Brain microvascular endothelial cell (primary cell): ENCODE measurements around the gene HAPLN2.

Source experiments
- DNase-seq: peaks from one replicate; pipeline ENCODE4 v3.0.0-alpha.2; 2020
- H3K27ac ChIP-seq: fragments of 250-450 bp; sonication (Bioruptor Pico); 2 replicates; pipeline ENCODE4 v1.5.1; 2020; ENCODE audit warnings: mild to moderate bottlenecking, moderate library complexity
- H3K27me3 ChIP-seq: fragments of 250-450 bp; sonication (Bioruptor Pico); replicated peaks from 2 replicates; pipeline ENCODE4 v1.5.1; 2020; ENCODE audit warnings: mild to moderate bottlenecking
- H3K36me3 ChIP-seq: fragments of 250-450 bp; sonication (Bioruptor Pico); replicated peaks from 2 replicates; pipeline ENCODE4 v1.5.1; 2020; ENCODE audit warnings: mild to moderate bottlenecking
- H3K4me3 ChIP-seq: 2 replicates; pipeline ENCODE4 v1.5.1; 2011; ENCODE audit warnings: low read depth, mild to moderate bottlenecking, control low read depth, low read length, moderate library complexity
- CTCF ChIP-seq: IDR thresholded peaks from 2 replicates; pipeline ENCODE4 v1.5.1; 2011; ENCODE audit warnings: low read depth, mild to moderate bottlenecking, moderate library complexity, low read length, control low read depth, inconsistent platforms; ENCODE audit errors: missing control alignments
- in situ Hi-C: cut with HindIII; loops from 2 replicates; pipeline ENCODE4 v1.10.0; 2017; ENCODE audit warnings: low sequenced_read_pairs, low pct_ligation_motif_present

HAPLN2 gene

GRCh38 chr1:156638189-156638985 is 19.2 kb downstream of the HAPLN2 start:
- Histone ChIP-seq H3K27me3 (peaks cover 67% of the 10 kb centered on the region), H3K36me3 (no peaks in the 10 kb centered on the region), H3K4me3 (no peak overlapping the region), H3K27ac (no peak overlapping the region)
- in situ Hi-C loops, result no loop called here
- DNase-seq, result no peak
- no peak for TF ChIP-seq CTCF

- in situ Hi-C loops, result no loop called here
- Histone ChIP-seq H3K4me3 (no peak overlapping the region), H3K27me3 (peaks cover 76% of the 10 kb centered on the region), H3K36me3 (no peaks in the 10 kb centered on the region), H3K27ac (no peak overlapping the region)
- no peak for DNase-seq
- TF ChIP-seq CTCF, result no peak
These were observed 20.4 kb downstream of the HAPLN2 start for GRCh38 chr1:156639601-156640101.

DNA sequence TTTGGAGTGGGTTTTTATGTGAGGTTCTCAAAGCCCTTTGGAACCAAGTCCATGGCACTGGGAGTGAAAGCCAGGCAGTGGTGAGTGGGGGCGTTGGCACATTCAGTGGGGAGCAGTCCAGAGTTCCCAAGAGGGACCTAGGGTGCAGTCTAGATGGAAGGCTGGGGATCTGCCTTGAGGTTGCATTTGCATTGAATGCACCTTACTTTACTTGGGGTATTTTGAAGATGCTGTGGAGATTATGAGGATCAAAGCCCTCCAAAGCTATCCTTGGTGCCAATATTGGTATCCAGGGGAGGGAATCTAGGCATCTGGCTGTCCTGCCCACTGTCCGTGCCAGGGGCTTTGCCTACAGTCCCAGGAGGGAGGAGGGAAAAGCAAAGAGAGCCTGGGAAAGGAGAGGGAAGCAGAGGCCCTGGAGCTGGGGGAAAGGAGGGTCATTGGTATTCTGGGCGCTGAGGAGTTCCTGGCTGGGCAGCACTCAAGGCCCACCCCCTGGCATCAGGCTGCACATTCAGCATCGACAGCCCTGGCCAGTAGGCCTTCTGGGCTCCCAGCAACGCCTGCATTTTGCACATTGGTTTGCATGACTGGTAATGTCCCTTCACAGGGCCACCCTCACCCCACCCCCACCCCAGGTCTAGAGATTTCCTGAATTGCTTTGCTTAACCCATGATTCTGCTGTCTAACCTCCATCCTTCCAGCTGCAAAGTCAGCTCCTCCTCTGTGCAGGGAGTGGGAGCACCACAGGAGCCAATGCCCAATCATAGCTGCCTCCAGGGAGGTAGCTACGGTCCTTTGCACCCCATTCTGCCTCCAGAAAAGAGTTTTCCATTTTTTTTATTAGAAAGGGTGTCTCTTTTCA is 21.9 kb downstream of the HAPLN2 start:
- Histone ChIP-seq H3K27me3 (peaks cover 84% of the 10 kb centered on the region), H3K36me3 (no peaks in the 10 kb centered on the region), H3K4me3 (no peak overlapping the region), H3K27ac (no peak overlapping the region)
- no peak for TF ChIP-seq CTCF
- in situ Hi-C loops, result no loop called here
- DNase-seq, result no peak

GRCh38 chr1:156641761-156642264 is 22.6 kb downstream of the HAPLN2 start, which contains the start of gene BCAN:
BCAN (plus strand) TSS chr1:156642117; CDS start chr1:156646055, 3,938 bp downstream.
- no peak within 1 kb of the TSS for H3K4me3 ChIP-seq
- TF ChIP-seq CTCF, result no peak
- no peaks in the 10 kb centered on the region for H3K36me3 ChIP-seq
- peaks cover 91% of the 10 kb centered on the region for H3K27me3 ChIP-seq
- H3K27ac ChIP-seq, result no peak within 1 kb of the TSS
- in situ Hi-C loops, result no loop called here
- no peak for DNase-seq

GRCh38 chr1:156642265-156643048 is 23.2 kb downstream of the HAPLN2 start:
- Histone ChIP-seq H3K27me3 (peaks cover 92% of the 10 kb centered on the region), H3K36me3 (no peaks in the 10 kb centered on the region), H3K27ac (no peak overlapping the region), H3K4me3 (no peak overlapping the region)
- in situ Hi-C loops, result no loop called here
- TF ChIP-seq CTCF, result no peak
- no peak for DNase-seq
